ENCODE measurements around the gene XKR7. TPM values are rescaled to one million over a fixed set of nuclear protein-coding genes. Genes with fewer than 3 reads are reported as not detected.
"Not testable (repeated sequence)": the region's sequence is repeated elsewhere in the genome, so short reads cannot be mapped to it uniquely, and the experiment has no call there.

XKR7 gene
- polyA plus RNA-seq = under 1 TPM in 1 of 2 donors, not detected in 1; under 0.01 TPM

DNA sequence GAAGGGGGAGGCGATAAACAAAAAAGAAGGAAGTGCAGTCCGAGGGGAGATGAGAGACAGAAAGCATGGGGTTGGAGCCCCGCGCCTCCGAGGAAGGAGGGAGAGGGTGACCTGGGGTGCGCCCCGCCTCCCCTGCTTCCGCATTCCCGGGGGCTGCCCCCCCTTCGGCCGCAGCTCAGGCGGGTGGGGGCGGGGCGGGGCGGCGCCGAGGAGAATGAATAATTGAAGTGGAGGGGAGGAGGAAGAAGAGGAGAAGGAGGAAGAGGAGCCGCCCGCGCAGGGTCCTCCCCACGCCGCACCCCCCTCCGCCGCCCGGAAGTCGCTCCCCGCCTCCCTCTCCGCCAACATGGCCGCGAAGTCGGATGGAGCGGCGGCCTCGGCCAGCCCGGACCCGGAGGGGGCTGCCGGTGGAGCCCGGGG lies at the start of gene XKR7:
TSS of gene XKR7 (plus strand) at position 322 of the 420 bp plus-strand sequence. CDS start at position 347, 25 bp downstream.
- Histone ChIP-seq H3K27me3 (ENCODE audit: control insufficient read depth in 1 of 2, insufficient read depth in 2 of 2, low read length in 2 of 2) (peaks cover 9 to 11% of the 10 kb centered on the region in 2 donors), H3K4me3 (ENCODE audit: low read depth in 1 of 2, low read length in 2 of 2) (peak within 1 kb of the TSS in 1 of 2 donors; percentile 29), H3K9me3 (ENCODE audit: control insufficient read depth in 2 of 2, insufficient read depth in 1 of 2, low read depth in 1 of 2, low read length in 1 of 2) (peaks cover 0 to 2% of the 10 kb centered on the region in 2 donors), H3K4me1 (ENCODE audit: control insufficient read depth in 2 of 2, insufficient read depth in 2 of 2, low read length in 1 of 2) (peaks cover 2 to 9% of the 10 kb centered on the region in 2 donors), H3K27ac (ENCODE audit: low read depth in 2 of 2, low read length in 1 of 2) (no peak within 1 kb of the TSS), H3K36me3 (ENCODE audit: control insufficient read depth in 2 of 2, insufficient read depth in 2 of 2, low read length in 1 of 2) (no peaks in the 10 kb centered on the region)
- 3 to 4% methylated on average over 15 to 38 of the region's 38 CpGs for WGBS, 2 donors

GRCh38 chr20:31918466-31919105 lies 49.4 kb upstream of the XKR7 start:
- H3K4me3 ChIP-seq (ENCODE audit: low read depth in 1 of 2, low read length in 2 of 2) = no peak overlapping the region
- no peaks in the 10 kb centered on the region for H3K36me3 ChIP-seq (ENCODE audit: control insufficient read depth in 2 of 2, insufficient read depth in 2 of 2, low read length in 1 of 2)
- no peaks in the 10 kb centered on the region for H3K9me3 ChIP-seq (ENCODE audit: control insufficient read depth in 2 of 2, insufficient read depth in 1 of 2, low read depth in 1 of 2, low read length in 1 of 2)
- H3K27ac ChIP-seq (ENCODE audit: low read depth in 2 of 2, low read length in 1 of 2) = no peak overlapping the region
- H3K27me3 ChIP-seq (ENCODE audit: control insufficient read depth in 1 of 2, insufficient read depth in 2 of 2, low read length in 2 of 2) = no peaks in the 10 kb centered on the region
- peaks cover 0 to 15% of the 10 kb centered on the region in 2 donors for H3K4me1 ChIP-seq (ENCODE audit: control insufficient read depth in 2 of 2, insufficient read depth in 2 of 2, low read length in 1 of 2)
- 46 to 56% methylated on average over 7 of the region's 7 CpGs for WGBS, 2 donors

GRCh38 chr20:31919410-31920155 lies 48.4 kb upstream of the XKR7 start:
- H3K4me1 ChIP-seq (ENCODE audit: control insufficient read depth in 2 of 2, insufficient read depth in 2 of 2, low read length in 1 of 2) = peaks cover 0 to 15% of the 10 kb centered on the region in 2 donors
- no peak overlapping the region for H3K4me3 ChIP-seq (ENCODE audit: low read depth in 1 of 2, low read length in 2 of 2)
- no peaks in the 10 kb centered on the region for H3K27me3 ChIP-seq (ENCODE audit: control insufficient read depth in 1 of 2, insufficient read depth in 2 of 2, low read length in 2 of 2)
- WGBS, 2 donors = 52 to 54% methylated on average over 6 of the region's 6 CpGs
- no peaks in the 10 kb centered on the region for H3K36me3 ChIP-seq (ENCODE audit: control insufficient read depth in 2 of 2, insufficient read depth in 2 of 2, low read length in 1 of 2)
- no peaks in the 10 kb centered on the region for H3K9me3 ChIP-seq (ENCODE audit: control insufficient read depth in 2 of 2, insufficient read depth in 1 of 2, low read depth in 1 of 2, low read length in 1 of 2)
- no peak overlapping the region for H3K27ac ChIP-seq (ENCODE audit: low read depth in 2 of 2, low read length in 1 of 2)

DNA sequence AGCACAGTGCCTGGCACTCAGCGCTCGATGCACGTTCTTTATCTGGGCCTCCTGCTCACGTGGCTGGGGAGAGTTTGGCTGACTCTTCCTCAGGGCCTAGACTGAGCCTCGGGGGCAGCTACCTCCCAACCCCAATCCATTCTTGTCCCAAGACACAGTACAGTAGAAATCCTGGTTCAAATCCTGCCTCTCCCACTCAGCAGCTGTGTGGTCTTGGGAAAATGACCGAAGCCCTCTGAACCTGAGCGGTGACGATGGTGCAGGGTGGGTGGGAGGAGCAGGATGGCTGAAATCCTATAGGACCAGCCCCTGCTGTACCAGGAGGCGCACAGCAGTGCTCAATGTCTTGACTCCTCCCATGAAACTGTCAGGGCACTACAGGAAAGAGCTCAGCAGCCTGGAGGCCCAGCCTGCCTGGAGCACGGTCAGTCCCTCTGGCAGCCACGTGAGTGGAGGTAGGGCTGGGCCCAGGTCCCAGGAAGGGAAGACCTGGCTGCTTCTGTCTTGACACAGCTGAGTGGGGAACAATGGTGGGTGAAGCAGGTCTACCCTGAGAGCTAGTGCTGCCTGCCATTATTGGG lies 47.6 kb upstream of the XKR7 start:
- Histone ChIP-seq H3K27me3 (ENCODE audit: control insufficient read depth in 1 of 2, insufficient read depth in 2 of 2, low read length in 2 of 2) (no peaks in the 10 kb centered on the region), H3K9me3 (ENCODE audit: control insufficient read depth in 2 of 2, insufficient read depth in 1 of 2, low read depth in 1 of 2, low read length in 1 of 2) (no peaks in the 10 kb centered on the region), H3K27ac (ENCODE audit: low read depth in 2 of 2, low read length in 1 of 2) (no peak overlapping the region), H3K4me1 (ENCODE audit: control insufficient read depth in 2 of 2, insufficient read depth in 2 of 2, low read length in 1 of 2) (peaks cover 0 to 15% of the 10 kb centered on the region in 2 donors), H3K36me3 (ENCODE audit: control insufficient read depth in 2 of 2, insufficient read depth in 2 of 2, low read length in 1 of 2) (no peaks in the 10 kb centered on the region), H3K4me3 (ENCODE audit: low read depth in 1 of 2, low read length in 2 of 2) (no peak overlapping the region)
- 74 to 75% methylated on average over 11 of the region's 11 CpGs for WGBS, 2 donors

GRCh38 chr20:31921480-31921879 lies 46.5 kb upstream of the XKR7 start:
- H3K4me3 ChIP-seq (ENCODE audit: low read depth in 1 of 2, low read length in 2 of 2); H3K36me3 ChIP-seq (ENCODE audit: control insufficient read depth in 2 of 2, insufficient read depth in 2 of 2, low read length in 1 of 2); H3K9me3 ChIP-seq (ENCODE audit: control insufficient read depth in 2 of 2, insufficient read depth in 1 of 2, low read depth in 1 of 2, low read length in 1 of 2); H3K27ac ChIP-seq (ENCODE audit: low read depth in 2 of 2, low read length in 1 of 2); H3K27me3 ChIP-seq (ENCODE audit: control insufficient read depth in 1 of 2, insufficient read depth in 2 of 2, low read length in 2 of 2): not testable (repeated sequence)
- 85 to 88% methylated on average over 5 of the region's 5 CpGs for WGBS, 2 donors
- H3K4me1 ChIP-seq (ENCODE audit: control insufficient read depth in 2 of 2, insufficient read depth in 2 of 2, low read length in 1 of 2) = peaks cover 0 to 15% of the 10 kb centered on the region in 2 donors

DNA sequence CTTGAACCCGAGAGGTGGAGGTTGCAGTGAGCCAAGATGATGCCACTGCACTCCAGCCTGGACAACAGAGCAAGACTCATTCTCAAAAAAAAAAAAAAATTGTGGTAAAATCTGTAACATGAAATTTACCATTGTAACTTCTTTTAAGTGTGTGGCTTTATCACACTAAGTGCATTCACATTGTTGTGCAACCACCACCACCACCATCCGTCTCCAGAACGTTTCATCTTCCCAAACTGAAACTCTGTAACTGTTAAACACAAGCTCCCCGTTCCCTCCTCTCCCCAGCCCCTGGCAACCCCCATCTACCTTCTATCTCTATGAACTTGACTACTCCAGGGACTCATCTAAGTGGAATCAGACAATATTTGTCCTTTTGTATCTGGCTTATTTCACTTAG lies 45.8 kb upstream of the XKR7 start:
- H3K4me3 ChIP-seq (ENCODE audit: low read depth in 1 of 2, low read length in 2 of 2) = no peak overlapping the region
- 75% methylated on average over 4 of the region's 4 CpGs for WGBS, 2 donors

GRCh38 chr20:31922588-31922987 lies 45.4 kb upstream of the XKR7 start:
- no peak overlapping the region for H3K4me3 ChIP-seq (ENCODE audit: low read depth in 1 of 2, low read length in 2 of 2)
- H3K36me3 ChIP-seq (ENCODE audit: control insufficient read depth in 2 of 2, insufficient read depth in 2 of 2, low read length in 1 of 2) = no peaks in the 10 kb centered on the region
- no peaks in the 10 kb centered on the region for H3K9me3 ChIP-seq (ENCODE audit: control insufficient read depth in 2 of 2, insufficient read depth in 1 of 2, low read depth in 1 of 2, low read length in 1 of 2)
- 82 to 89% methylated on average over 4 of the region's 4 CpGs for WGBS, 2 donors
- H3K4me1 ChIP-seq (ENCODE audit: control insufficient read depth in 2 of 2, insufficient read depth in 2 of 2, low read length in 1 of 2) = peaks cover 0 to 15% of the 10 kb centered on the region in 2 donors
- no peaks in the 10 kb centered on the region for H3K27me3 ChIP-seq (ENCODE audit: control insufficient read depth in 1 of 2, insufficient read depth in 2 of 2, low read length in 2 of 2)
- H3K27ac ChIP-seq (ENCODE audit: low read depth in 2 of 2, low read length in 1 of 2) = no peak overlapping the region

More for the DNA sequence above, 45.8 kb upstream of the XKR7 start:
- no peaks in the 10 kb centered on the region for H3K9me3 ChIP-seq (ENCODE audit: control insufficient read depth in 2 of 2, insufficient read depth in 1 of 2, low read depth in 1 of 2, low read length in 1 of 2)
- no peaks in the 10 kb centered on the region for H3K27me3 ChIP-seq (ENCODE audit: control insufficient read depth in 1 of 2, insufficient read depth in 2 of 2, low read length in 2 of 2)
- no peaks in the 10 kb centered on the region for H3K36me3 ChIP-seq (ENCODE audit: control insufficient read depth in 2 of 2, insufficient read depth in 2 of 2, low read length in 1 of 2)
- peaks cover 0 to 15% of the 10 kb centered on the region in 2 donors for H3K4me1 ChIP-seq (ENCODE audit: control insufficient read depth in 2 of 2, insufficient read depth in 2 of 2, low read length in 1 of 2)
- no peak overlapping the region for H3K27ac ChIP-seq (ENCODE audit: low read depth in 2 of 2, low read length in 1 of 2)

- H3K27ac ChIP-seq (ENCODE audit: low read depth in 2 of 2, low read length in 1 of 2) = no peak overlapping the region
- peaks cover 0 to 14% of the 10 kb centered on the region in 2 donors for H3K4me1 ChIP-seq (ENCODE audit: control insufficient read depth in 2 of 2, insufficient read depth in 2 of 2, low read length in 1 of 2)
- no peaks in the 10 kb centered on the region for H3K27me3 ChIP-seq (ENCODE audit: control insufficient read depth in 1 of 2, insufficient read depth in 2 of 2, low read length in 2 of 2)
- 46 to 54% methylated on average over 10 to 13 of the region's 13 CpGs for WGBS, 2 donors
- no peaks in the 10 kb centered on the region for H3K9me3 ChIP-seq (ENCODE audit: control insufficient read depth in 2 of 2, insufficient read depth in 1 of 2, low read depth in 1 of 2, low read length in 1 of 2)
- no peak overlapping the region for H3K4me3 ChIP-seq (ENCODE audit: low read depth in 1 of 2, low read length in 2 of 2)
- no peaks in the 10 kb centered on the region for H3K36me3 ChIP-seq (ENCODE audit: control insufficient read depth in 2 of 2, insufficient read depth in 2 of 2, low read length in 1 of 2)
Observed at GRCh38 chr20:31923388-31924331, 44.3 kb upstream of the XKR7 start.

DNA sequence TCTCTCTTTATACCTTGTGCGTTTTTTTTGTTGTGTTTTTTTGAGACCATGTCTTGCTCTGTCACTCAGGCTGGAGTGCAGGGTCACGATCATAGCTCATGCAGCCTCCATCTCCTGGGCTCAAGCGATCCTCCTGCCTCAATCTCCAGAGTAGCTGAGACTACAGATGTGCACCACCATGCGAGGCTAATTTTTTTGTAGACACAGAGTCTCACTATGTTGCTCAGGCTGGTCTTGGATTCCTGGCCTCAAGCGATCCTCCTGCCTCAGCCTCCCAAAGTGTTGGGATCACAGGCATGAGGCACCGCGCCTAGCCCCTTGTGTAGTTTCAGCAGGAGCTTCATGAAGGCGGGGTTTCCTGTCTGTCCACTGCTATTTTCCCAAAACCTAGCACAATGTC lies 43.4 kb upstream of the XKR7 start:
- Histone ChIP-seq H3K27me3 (ENCODE audit: control insufficient read depth in 1 of 2, insufficient read depth in 2 of 2, low read length in 2 of 2) (no peaks in the 10 kb centered on the region), H3K4me3 (ENCODE audit: low read depth in 1 of 2, low read length in 2 of 2) (no peak overlapping the region), H3K27ac (ENCODE audit: low read depth in 2 of 2, low read length in 1 of 2) (no peak overlapping the region), H3K9me3 (ENCODE audit: control insufficient read depth in 2 of 2, insufficient read depth in 1 of 2, low read depth in 1 of 2, low read length in 1 of 2) (no peaks in the 10 kb centered on the region), H3K4me1 (ENCODE audit: control insufficient read depth in 2 of 2, insufficient read depth in 2 of 2, low read length in 1 of 2) (peaks cover 0 to 9% of the 10 kb centered on the region in 2 donors), H3K36me3 (ENCODE audit: control insufficient read depth in 2 of 2, insufficient read depth in 2 of 2, low read length in 1 of 2) (no peaks in the 10 kb centered on the region)
- 90 to 92% methylated on average over 8 of the region's 8 CpGs for WGBS, 2 donors
